WTC11 (cell line): ENCODE results near the gene EIF2D.

Source experiments
- CTCF ChIP-seq: fragments of 200-600 bp; IDR thresholded peaks from 2 replicates; pipeline ENCODE4 v1.8.0; 2022; ENCODE audit warnings: antibody characterized with exemption
- FOXP1 ChIP-seq: sonication (generic); formaldehyde crosslinking; IDR thresholded peaks from 2 replicates; pipeline ENCODE4 v1.8.0; 2022; ENCODE audit warnings: missing genetic modification reagents, mild to moderate bottlenecking, moderate library complexity, borderline replicate concordance
- NR2C2 ChIP-seq: sonication (generic); formaldehyde crosslinking; IDR thresholded peaks from 2 replicates; pipeline ENCODE4 v1.8.0; 2022; ENCODE audit warnings: mild to moderate bottlenecking, missing genetic modification reagents

- TF ChIP-seq CTCF, result no peak
- no peak for TF ChIP-seq NR2C2
- TF ChIP-seq FOXP1 (CRISPR knock-in tag), result no peak
These were observed 20.6 kb downstream of the EIF2D start for GRCh38 chr1:206591696-206592095.
